ENCODE measurements around the gene TBR1.

TBR1 gene

DNA sequence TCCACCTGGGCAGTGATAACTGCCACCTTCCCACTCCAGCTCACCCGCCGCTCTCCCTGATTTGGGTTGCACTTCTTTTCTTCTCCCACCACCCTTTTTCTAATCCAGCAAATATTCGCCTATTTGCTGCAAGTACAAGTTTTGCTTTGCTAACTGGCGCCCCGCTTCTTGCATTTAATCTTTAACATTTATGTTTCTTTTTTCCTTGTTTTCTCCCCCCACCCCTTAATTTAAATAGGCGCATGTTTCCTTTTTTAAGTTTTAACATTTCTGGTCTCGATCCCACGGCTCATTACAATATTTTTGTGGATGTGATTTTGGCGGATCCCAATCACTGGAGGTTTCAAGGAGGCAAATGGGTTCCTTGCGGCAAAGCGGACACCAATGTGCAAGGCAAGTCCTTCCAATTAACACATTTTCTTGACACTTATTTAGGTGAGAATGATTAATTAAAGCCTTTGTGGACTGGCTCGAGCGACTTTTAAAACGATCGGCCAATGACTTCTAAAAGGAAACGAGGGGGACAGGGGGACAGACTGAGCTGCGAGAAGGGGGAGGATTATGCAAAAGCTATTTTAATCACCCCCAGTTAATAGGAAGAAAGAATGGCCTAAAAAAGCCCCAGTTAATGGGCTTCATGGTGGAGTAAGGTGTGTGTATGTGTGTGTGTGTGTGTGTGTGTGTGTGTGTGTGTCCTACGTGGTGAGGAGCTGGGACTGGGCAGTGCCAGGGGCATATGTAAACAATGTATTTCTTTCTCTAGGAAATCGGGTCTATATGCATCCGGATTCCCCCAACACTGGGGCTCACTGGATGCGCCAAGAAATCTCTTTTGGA lies 1.6 kb downstream of the TBR1 start:
- H3K18ac ChIP-seq (ENCODE audit: low read depth in 1 of 2, low read length in 2 of 2), result no peak overlapping the region
- no peak overlapping the region for H3K4me2 ChIP-seq (ENCODE audit: low read length, poor library complexity, severe bottlenecking)
- peaks cover 76 to 80% of the 10 kb centered on the region in 2 experiments for H3K27me3 ChIP-seq (ENCODE audit: control insufficient read depth in 1 of 2, insufficient read depth in 1 of 2, low read length in 2 of 2)
- H3K4me1 ChIP-seq (ENCODE audit: control insufficient read depth, insufficient read depth, low read depth, low read length), result peaks cover 25% of the 10 kb centered on the region
- H3K36me3 ChIP-seq (ENCODE audit: control insufficient read depth in 1 of 2, insufficient read depth in 2 of 2, low read depth in 1 of 2, low read length in 2 of 2), result no peaks in the 10 kb centered on the region
- H3K9me3 ChIP-seq (ENCODE audit: control insufficient read depth, low read length), result no peaks in the 10 kb centered on the region
- no peaks in the 10 kb centered on the region for H3K79me1 ChIP-seq (replicated peaks; ENCODE audit: low read length, poor library complexity, severe bottlenecking)
- no peak overlapping the region for H3K27ac ChIP-seq (ENCODE audit: low read length, poor library complexity, severe bottlenecking)
- H3K4ac ChIP-seq (ENCODE audit: low read depth in 1 of 2, low read length in 2 of 2), result no peak overlapping the region
- no peak overlapping the region for H2AK5ac ChIP-seq (ENCODE audit: low read length, severe bottlenecking)
- no peak overlapping the region for H2BK120ac ChIP-seq (ENCODE audit: low read depth, low read length)
- H2BK12ac ChIP-seq (ENCODE audit: low read length in 2 of 2), result no peak overlapping the region
- H2AFZ ChIP-seq (ENCODE audit: low read depth, low read length), result no peak overlapping the region
- peak overlapping the region in 1 of 2 experiments; percentile 45 for H3K4me3 ChIP-seq (ENCODE audit: insufficient read depth in 1 of 2, low read depth in 1 of 2, low read length in 2 of 2)
- no peak overlapping the region for H4K8ac ChIP-seq (ENCODE audit: low read length)
- WGBS, result 2% methylated on average over 20 of the region's 21 CpGs
- H3K14ac ChIP-seq (ENCODE audit: low read length in 2 of 2), result no peak overlapping the region
- H2BK15ac ChIP-seq (ENCODE audit: low read depth, poor library complexity, severe bottlenecking), result no peak overlapping the region
- H3K23ac ChIP-seq (ENCODE audit: low read length in 2 of 2), result no peak overlapping the region
- H2BK5ac ChIP-seq (ENCODE audit: low read depth, low read length, poor library complexity, severe bottlenecking), result no peak overlapping the region
- H4K91ac ChIP-seq (ENCODE audit: low read length), result no peak overlapping the region
- DNase-seq, result no peak
- no peak overlapping the region for H3K9ac ChIP-seq (ENCODE audit: low read length)

DNA sequence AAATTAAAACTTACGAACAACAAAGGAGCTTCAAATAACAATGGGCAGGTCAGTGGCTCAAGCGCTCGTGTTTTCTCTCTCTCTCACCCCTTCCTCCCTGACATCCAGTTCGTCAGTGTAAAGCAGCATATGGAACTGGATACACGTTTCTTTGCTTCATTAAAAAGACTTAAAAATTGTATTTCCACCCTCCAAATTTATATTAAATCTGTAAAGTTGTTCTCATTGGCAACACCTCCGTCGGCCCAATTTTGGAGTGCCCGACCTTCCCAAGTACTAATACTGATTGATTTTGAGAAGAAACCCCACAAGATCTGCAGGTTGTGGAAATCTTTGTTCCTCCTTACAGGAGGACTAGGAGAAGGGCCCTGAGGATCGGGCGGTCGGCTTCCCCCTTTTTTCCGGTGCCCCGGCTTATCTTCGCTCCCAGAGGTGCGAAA lies 2.2 kb downstream of the TBR1 start:
- no peak overlapping the region for H2BK12ac ChIP-seq (ENCODE audit: low read length in 2 of 2)
- H3K27ac ChIP-seq (ENCODE audit: low read length, poor library complexity, severe bottlenecking), result no peak overlapping the region
- peak overlapping the region in 1 of 2 experiments; percentile 67 for H3K23ac ChIP-seq (ENCODE audit: low read length in 2 of 2)
- 2% methylated on average over 14 of the region's 15 CpGs for WGBS
- no peak overlapping the region for H2AK5ac ChIP-seq (ENCODE audit: low read length, severe bottlenecking)
- no peak overlapping the region for H2AFZ ChIP-seq (ENCODE audit: low read depth, low read length)
- DNase-seq, result no peak
- no peak overlapping the region for H3K18ac ChIP-seq (ENCODE audit: low read depth in 1 of 2, low read length in 2 of 2)
- H3K9me3 ChIP-seq (ENCODE audit: control insufficient read depth, low read length), result no peaks in the 10 kb centered on the region
- H2BK5ac ChIP-seq (ENCODE audit: low read depth, low read length, poor library complexity, severe bottlenecking), result no peak overlapping the region
- no peak overlapping the region for H2BK15ac ChIP-seq (ENCODE audit: low read depth, poor library complexity, severe bottlenecking)
- H3K79me1 ChIP-seq (replicated peaks; ENCODE audit: low read length, poor library complexity, severe bottlenecking), result no peaks in the 10 kb centered on the region
- peaks cover 27% of the 10 kb centered on the region for H3K4me1 ChIP-seq (ENCODE audit: control insufficient read depth, insufficient read depth, low read depth, low read length)
- H4K91ac ChIP-seq (ENCODE audit: low read length), result no peak overlapping the region
- H3K36me3 ChIP-seq (ENCODE audit: control insufficient read depth in 1 of 2, insufficient read depth in 2 of 2, low read depth in 1 of 2, low read length in 2 of 2), result no peaks in the 10 kb centered on the region
- peaks cover 82 to 86% of the 10 kb centered on the region in 2 experiments for H3K27me3 ChIP-seq (ENCODE audit: control insufficient read depth in 1 of 2, insufficient read depth in 1 of 2, low read length in 2 of 2)
- no peak overlapping the region for H4K8ac ChIP-seq (ENCODE audit: low read length)
- no peak overlapping the region for H2BK120ac ChIP-seq (ENCODE audit: low read depth, low read length)
- peak overlapping the region; percentile 39 to 70 for H3K4me3 ChIP-seq (ENCODE audit: insufficient read depth in 1 of 2, low read depth in 1 of 2, low read length in 2 of 2)
- H3K4me2 ChIP-seq (ENCODE audit: low read length, poor library complexity, severe bottlenecking), result peak overlapping the region; percentile 81
- no peak overlapping the region for H3K14ac ChIP-seq (ENCODE audit: low read length in 2 of 2)
- H3K9ac ChIP-seq (ENCODE audit: low read length), result no peak overlapping the region
- no peak overlapping the region for H3K4ac ChIP-seq (ENCODE audit: low read depth in 1 of 2, low read length in 2 of 2)

DNA sequence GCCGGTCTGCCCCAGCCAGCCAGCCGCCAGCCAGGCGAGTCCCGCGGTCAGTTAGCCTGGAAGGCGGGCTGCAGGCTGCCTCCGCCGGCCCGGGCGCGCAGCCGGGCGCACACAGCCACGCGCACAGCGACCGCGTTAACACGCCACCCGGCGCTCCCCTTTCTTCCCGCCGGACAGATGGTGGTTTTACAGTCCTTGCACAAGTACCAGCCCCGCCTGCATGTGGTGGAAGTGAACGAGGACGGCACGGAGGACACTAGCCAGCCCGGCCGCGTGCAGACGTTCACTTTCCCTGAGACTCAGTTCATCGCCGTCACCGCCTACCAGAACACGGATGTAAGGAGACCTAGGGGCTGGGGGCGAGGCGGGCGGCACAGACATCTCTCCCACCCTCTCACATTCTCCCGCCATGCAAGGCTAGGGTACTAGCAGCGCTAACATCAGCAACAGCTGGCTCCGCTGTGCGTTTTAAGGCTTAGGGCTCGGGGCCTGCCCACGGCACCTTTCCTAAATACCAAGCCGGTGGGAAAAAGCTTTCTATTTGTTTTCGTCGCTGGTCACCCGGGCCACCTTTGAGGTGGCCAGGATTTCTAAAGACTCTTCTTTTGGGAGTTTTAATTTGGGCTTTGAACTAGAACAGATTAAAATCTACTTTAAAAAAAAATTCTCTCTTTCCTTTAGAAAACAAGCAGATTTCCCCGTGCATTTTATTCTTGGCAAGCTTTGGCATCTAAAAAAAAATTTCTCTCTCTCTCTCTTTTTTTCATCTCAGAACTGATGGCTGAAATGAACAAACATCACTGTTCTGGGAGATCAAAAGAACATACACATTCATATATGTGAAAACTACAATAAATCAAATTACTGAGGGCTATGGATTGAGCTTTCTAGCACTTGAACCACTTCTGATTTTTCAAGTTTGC lies 2.9 kb downstream of the TBR1 start:
- no peak overlapping the region for H4K8ac ChIP-seq (ENCODE audit: low read length)
- WGBS, result under 1% methylated on average over 45 of the region's 49 CpGs
- no peak overlapping the region for H4K91ac ChIP-seq (ENCODE audit: low read length)
- H3K23ac ChIP-seq (ENCODE audit: low read length in 2 of 2), result peak overlapping the region in 1 of 2 experiments; percentile 96
- H3K79me1 ChIP-seq (replicated peaks; ENCODE audit: low read length, poor library complexity, severe bottlenecking), result no peaks in the 10 kb centered on the region
- H3K4me2 ChIP-seq (ENCODE audit: low read length, poor library complexity, severe bottlenecking), result peak overlapping the region; percentile 81
- peaks cover 81 to 93% of the 10 kb centered on the region in 2 experiments for H3K27me3 ChIP-seq (ENCODE audit: control insufficient read depth in 1 of 2, insufficient read depth in 1 of 2, low read length in 2 of 2)
- no peak overlapping the region for H2AFZ ChIP-seq (ENCODE audit: low read depth, low read length)
- peak overlapping the region; percentile 39 to 70 for H3K4me3 ChIP-seq (ENCODE audit: insufficient read depth in 1 of 2, low read depth in 1 of 2, low read length in 2 of 2)
- H3K18ac ChIP-seq (ENCODE audit: low read depth in 1 of 2, low read length in 2 of 2), result no peak overlapping the region
- no peak overlapping the region for H3K14ac ChIP-seq (ENCODE audit: low read length in 2 of 2)
- no peak overlapping the region for H2AK5ac ChIP-seq (ENCODE audit: low read length, severe bottlenecking)
- H3K36me3 ChIP-seq (ENCODE audit: control insufficient read depth in 1 of 2, insufficient read depth in 2 of 2, low read depth in 1 of 2, low read length in 2 of 2), result no peaks in the 10 kb centered on the region
- H2BK120ac ChIP-seq (ENCODE audit: low read depth, low read length), result no peak overlapping the region
- no peak overlapping the region for H3K27ac ChIP-seq (ENCODE audit: low read length, poor library complexity, severe bottlenecking)
- no peak overlapping the region for H3K9ac ChIP-seq (ENCODE audit: low read length)
- no peak overlapping the region for H2BK5ac ChIP-seq (ENCODE audit: low read depth, low read length, poor library complexity, severe bottlenecking)
- H3K4ac ChIP-seq (ENCODE audit: low read depth in 1 of 2, low read length in 2 of 2), result no peak overlapping the region
- peak; percentile 53 for DNase-seq
- no peak overlapping the region for H2BK15ac ChIP-seq (ENCODE audit: low read depth, poor library complexity, severe bottlenecking)
- no peak overlapping the region for H2BK12ac ChIP-seq (ENCODE audit: low read length in 2 of 2)
- H3K4me1 ChIP-seq (ENCODE audit: control insufficient read depth, insufficient read depth, low read depth, low read length), result peaks cover 34% of the 10 kb centered on the region
- no peaks in the 10 kb centered on the region for H3K9me3 ChIP-seq (ENCODE audit: control insufficient read depth, low read length)
